Ovary (tissue), 9 donors: Measurements from ENCODE around the gene BIVM. TPM values are rescaled to one million over a fixed set of nuclear protein-coding genes. Genes with fewer than 3 reads are reported as not detected.

Source experiments
- DNase-seq, 5 donors: peaks; one replicate each; pipeline ENCODE4 v3.0.0-alpha.2; 2019 to 2020
- H3K27ac ChIP-seq, 2 donors: fragments of 200-600 bp; one replicate each; pipeline versions ENCODE4 v1.5.1 to v1.8.0; 2019 to 2022
- H3K27me3 ChIP-seq: fragments of 200-600 bp; one replicate; pipeline ENCODE4 v1.8.0; 2022
- H3K36me3 ChIP-seq: fragments of 200-600 bp; sonication (generic); one replicate; pipeline ENCODE4 v1.5.1; 2019
- H3K4me1 ChIP-seq: one replicate; pipeline ENCODE4 v1.8.1; 2013; ENCODE audit warnings: mild to moderate bottlenecking, moderate library complexity; ENCODE audit not compliant: insufficient read depth
- H3K4me3 ChIP-seq: fragments of 200-600 bp; sonication (generic); one replicate; pipeline ENCODE4 v1.5.1; 2017
- H3K9me3 ChIP-seq, 2 donors: fragments of 200-600 bp in 1 of 2; sonication (generic) in 1 of 2; one replicate each; pipeline versions ENCODE4 v1.5.1 to v1.8.1; 2013 to 2019; ENCODE audit warnings: mild to moderate bottlenecking in 1 of 2, moderate library complexity in 1 of 2
- CTCF ChIP-seq, 3 donors: fragments of 450-650 bp in 2 of 3; fragments of 200-600 bp in 1 of 3; IDR thresholded peaks; one replicate each; pipeline versions ENCODE4 v1.5.1 to v1.8.0; 2016 to 2022; ENCODE audit warnings: antibody characterized with exemption in 3 of 3, mild to moderate bottlenecking in 1 of 3
- EP300 ChIP-seq: sonication (generic); formaldehyde crosslinking; IDR thresholded peaks from one replicate; pipeline ENCODE4 v1.6.1; 2017; ENCODE audit warnings: antibody characterized with exemption
- POLR2A ChIP-seq: fragments of 450-650 bp; IDR thresholded peaks from one replicate; pipeline ENCODE4 v1.6.1; 2017; ENCODE audit warnings: antibody characterized with exemption, mild to moderate bottlenecking, moderate library complexity
- WGBS, 3 donors: extraction: QIAGEN DNeasy Blood & Tissue Kit in 1 of 3; methylation state at CpG; one replicate each; pipeline versions ENCODE4 v1.1.5 to v1.1.7; 2013 to 2017; 5-methylcytosine and 5-hydroxymethylcytosine counted together
- intact Hi-C, 4 donors: fragments of 100-400 bp; cut with DNase I; formaldehyde crosslinking; loops; one replicate each; pipeline versions ENCODE4 v1.11.0 to v1.15.1; 2022 to 2023
- polyA plus RNA-seq, 2 donors: library from polyadenylated mRNA; stranded (reverse); fragments of 200-250 nt in 1 of 2; fragments of 350-450 nt in 1 of 2; fragmentation: Illumina TruSeq in 1 of 2; extraction: RNeasy Lipid Tissue Mini Kit (QIAGEN cat#74804) in 1 of 2; gene quantifications; one replicate each; pipeline ENCODE4 v1.2.3, GENCODE V29; 2013 to 2014
- total RNA-seq, 7 donors: library from RNA; depleted of rRNA in 2 of 7; stranded (reverse); fragments of >200 nt in 2 of 7; fragmentation: NEBNext Ultra II Directional in 3 of 7; extraction: Animal tissue kit (Norgen Biotek cat#: 25700) in 3 of 7; gene quantifications; one replicate each; pipeline versions ENCODE4 v1.1.0 to v1.2.4, GENCODE V29; 2016 to 2023
- donor health status: DM: no; HTN: no; CAD: no; lungs with moderate emphysema.
- donor health status: DM: no; HTN: no; CAD: no.
- donor health status: Bipolar disorder and iron deficiency.
- donor health status: DM: yes; HTN: yes; CAD: no.
- donor health status: DM: no; HTN: no; CAD: no.
- donor health status: DM: yes; HTN: yes; CAD: no.

BIVM gene
- total and polyA plus RNA-seq, 9 donors, result 10.4 to 25.0 (median 21.3) TPM

- TF ChIP-seq POLR2A (no peak), CTCF (IDR thresholded peaks at IDR 0.05) (no peak), EP300 (no peak)
- no peaks in the 10 kb centered on the region for H3K27me3 ChIP-seq
- H3K27ac ChIP-seq, result no peak overlapping the region
- no peaks in the 10 kb centered on the region for H3K36me3 ChIP-seq
- DNase-seq, result no peak
- peaks cover 7% of the 10 kb centered on the region for H3K4me1 ChIP-seq
- intact Hi-C loops, result no loop called here
- WGBS, 3 donors, result 70 to 75% (median 72%) methylated on average over 4 of the region's 4 CpGs
- no peak overlapping the region for H3K4me3 ChIP-seq
- no peaks in the 10 kb centered on the region for H3K9me3 ChIP-seq
Observed at GRCh38 chr13:102769679-102770078, 29.2 kb upstream of the BIVM start.

- H3K4me3 ChIP-seq, result no peak overlapping the region
- no peak for DNase-seq
- H3K36me3 ChIP-seq, result no peaks in the 10 kb centered on the region
- H3K4me1 ChIP-seq, result peaks cover 7% of the 10 kb centered on the region
- intact Hi-C loops, result no loop called here
- WGBS, 3 donors, result 87 to 89% (median 87%) methylated on average over 2 of the region's 2 CpGs
- H3K27me3 ChIP-seq, result no peaks in the 10 kb centered on the region
- H3K27ac ChIP-seq, result no peak overlapping the region
- no peak for TF ChIP-seq POLR2A
- no peak for TF ChIP-seq CTCF (IDR thresholded peaks at IDR 0.05)
- TF ChIP-seq EP300, result no peak
- no peaks in the 10 kb centered on the region for H3K9me3 ChIP-seq
Observed at GRCh38 chr13:102770435-102770834, 28.5 kb upstream of the BIVM start.

- H3K4me1 ChIP-seq, result peaks cover 7% of the 10 kb centered on the region
- 93 to 94% (median 94%) methylated on average over 6 of the region's 6 CpGs for WGBS, 3 donors
- H3K36me3 ChIP-seq, result no peaks in the 10 kb centered on the region
- H3K27ac ChIP-seq, result no peak overlapping the region
- no peak overlapping the region for H3K4me3 ChIP-seq
- TF ChIP-seq POLR2A (no peak), CTCF (IDR thresholded peaks at IDR 0.05) (no peak), EP300 (no peak)
- intact Hi-C loops, result no loop called here
- DNase-seq, result no peak
- H3K9me3 ChIP-seq, result no peaks in the 10 kb centered on the region
- H3K27me3 ChIP-seq, result no peaks in the 10 kb centered on the region
Observed at GRCh38 chr13:102771298-102772041, 27.4 kb upstream of the BIVM start.

GRCh38 chr13:102772042-102772425, 26.9 kb upstream of the BIVM start:
- no peak for DNase-seq
- peaks cover 7% of the 10 kb centered on the region for H3K4me1 ChIP-seq
- H3K4me3 ChIP-seq, result no peak overlapping the region
- intact Hi-C loops, result no loop called here
- no peaks in the 10 kb centered on the region for H3K27me3 ChIP-seq
- H3K9me3 ChIP-seq, result no peaks in the 10 kb centered on the region
- H3K36me3 ChIP-seq, result no peaks in the 10 kb centered on the region
- TF ChIP-seq CTCF (IDR thresholded peaks at IDR 0.05), result no peak
- no peak for TF ChIP-seq EP300
- no peak for TF ChIP-seq POLR2A
- WGBS, 3 donors, result 93 to 95% (median 95%) methylated on average over 16 of the region's 16 CpGs
- no peak overlapping the region for H3K27ac ChIP-seq
